ENCODE data around the gene ANO10.

GRCh38 chr3:43348350-43348749, 273.5 kb downstream of the ANO10 start:
- TF ChIP-seq, protein P1, sequence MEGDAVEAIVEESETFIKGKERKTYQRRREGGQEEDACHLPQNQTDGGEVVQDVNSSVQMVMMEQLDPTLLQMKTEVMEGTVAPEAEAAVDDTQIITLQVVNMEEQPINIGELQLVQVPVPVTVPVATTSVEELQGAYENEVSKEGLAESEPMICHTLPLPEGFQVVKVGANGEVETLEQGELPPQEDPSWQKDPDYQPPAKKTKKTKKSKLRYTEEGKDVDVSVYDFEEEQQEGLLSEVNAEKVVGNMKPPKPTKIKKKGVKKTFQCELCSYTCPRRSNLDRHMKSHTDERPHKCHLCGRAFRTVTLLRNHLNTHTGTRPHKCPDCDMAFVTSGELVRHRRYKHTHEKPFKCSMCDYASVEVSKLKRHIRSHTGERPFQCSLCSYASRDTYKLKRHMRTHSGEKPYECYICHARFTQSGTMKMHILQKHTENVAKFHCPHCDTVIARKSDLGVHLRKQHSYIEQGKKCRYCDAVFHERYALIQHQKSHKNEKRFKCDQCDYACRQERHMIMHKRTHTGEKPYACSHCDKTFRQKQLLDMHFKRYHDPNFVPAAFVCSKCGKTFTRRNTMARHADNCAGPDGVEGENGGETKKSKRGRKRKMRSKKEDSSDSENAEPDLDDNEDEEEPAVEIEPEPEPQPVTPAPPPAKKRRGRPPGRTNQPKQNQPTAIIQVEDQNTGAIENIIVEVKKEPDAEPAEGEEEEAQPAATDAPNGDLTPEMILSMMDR (IDR thresholded peaks at IDR 0.05): no peak
- TF ChIP-seq POLR2A (IDR thresholded peaks at IDR 0.05): no peak

Data from heart left ventricle (tissue), 13 donors.